GF-D8 (cell line): ENCODE data around the gene CCDC137.

Source experiments
- DNase-seq: peaks from one replicate; lab custom pipeline; 2025; lab: John Stamatoyannopoulos, UW

Gene CCDC137

DNA sequence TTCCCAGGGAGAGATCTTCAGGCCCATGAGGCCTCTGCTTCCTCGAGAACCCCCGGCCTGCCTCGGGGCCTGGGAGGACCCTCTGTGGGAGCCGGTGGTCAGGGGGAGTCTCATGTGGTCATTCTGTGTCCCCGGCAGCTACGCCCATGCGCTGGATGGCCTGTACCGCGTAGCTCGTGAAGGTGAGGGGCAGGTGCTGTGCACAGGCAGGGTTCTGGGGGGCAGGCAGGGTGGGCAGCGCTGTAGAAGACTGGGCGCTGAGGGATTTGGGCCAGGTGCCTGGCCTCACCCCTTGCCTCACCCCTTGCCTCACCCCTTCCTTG, 50.1 kb downstream of the CCDC137 start:
- no peak for DNase-seq

DNA sequence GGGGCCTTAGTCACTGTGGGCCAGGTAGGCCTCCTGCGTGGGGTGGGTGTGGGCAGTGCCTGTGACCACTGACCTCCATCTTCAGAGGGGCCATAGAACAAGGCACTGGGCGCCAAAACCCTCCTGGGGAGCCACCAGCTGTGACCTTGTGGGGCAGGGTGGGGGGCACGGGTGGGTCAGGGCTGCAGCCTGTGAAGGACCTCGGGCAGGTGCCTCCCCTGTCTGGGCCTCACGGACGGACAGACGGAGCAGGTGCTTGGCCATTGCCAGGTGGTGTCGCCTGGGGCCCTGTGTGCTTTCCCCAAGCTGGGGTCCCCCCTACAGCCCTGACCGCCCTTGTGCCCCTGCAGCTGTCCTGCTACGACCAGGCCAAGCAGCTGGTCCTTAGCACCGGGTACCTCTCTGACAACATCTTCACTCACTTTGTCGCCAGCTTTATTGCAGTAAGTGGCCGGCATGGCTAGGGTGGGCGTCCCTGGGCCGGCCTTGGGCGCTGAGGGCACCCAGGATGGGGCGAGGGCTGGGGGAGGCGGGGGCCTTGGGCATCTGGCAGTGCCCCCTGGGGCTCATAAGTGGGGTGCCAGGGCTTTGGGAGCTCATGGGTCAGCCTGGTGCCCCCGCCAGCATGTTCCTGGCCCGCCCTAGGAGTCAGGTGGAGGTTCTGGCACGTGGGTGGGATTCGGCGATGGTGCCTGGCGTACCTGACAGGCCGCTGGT, 50.7 kb downstream of the CCDC137 start:
- DNase-seq, result no peak

DNA sequence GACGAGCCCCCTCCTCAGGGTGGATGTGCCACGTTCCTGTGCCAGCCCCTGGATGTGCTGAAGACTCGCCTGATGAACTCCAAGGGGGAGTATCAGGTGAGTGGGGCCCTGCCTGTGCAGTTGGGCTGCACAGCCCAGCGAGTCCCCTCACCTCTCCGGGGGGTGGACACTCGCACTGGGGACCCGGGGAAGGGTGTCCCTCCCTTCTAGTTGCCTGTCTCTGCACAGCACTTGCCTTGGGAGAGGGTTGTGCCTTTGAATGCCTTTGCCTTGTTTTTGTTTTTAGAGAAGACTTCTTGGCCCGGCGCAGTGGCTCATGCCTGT, 51.2 kb downstream of the CCDC137 start:
- no peak for DNase-seq

DNA sequence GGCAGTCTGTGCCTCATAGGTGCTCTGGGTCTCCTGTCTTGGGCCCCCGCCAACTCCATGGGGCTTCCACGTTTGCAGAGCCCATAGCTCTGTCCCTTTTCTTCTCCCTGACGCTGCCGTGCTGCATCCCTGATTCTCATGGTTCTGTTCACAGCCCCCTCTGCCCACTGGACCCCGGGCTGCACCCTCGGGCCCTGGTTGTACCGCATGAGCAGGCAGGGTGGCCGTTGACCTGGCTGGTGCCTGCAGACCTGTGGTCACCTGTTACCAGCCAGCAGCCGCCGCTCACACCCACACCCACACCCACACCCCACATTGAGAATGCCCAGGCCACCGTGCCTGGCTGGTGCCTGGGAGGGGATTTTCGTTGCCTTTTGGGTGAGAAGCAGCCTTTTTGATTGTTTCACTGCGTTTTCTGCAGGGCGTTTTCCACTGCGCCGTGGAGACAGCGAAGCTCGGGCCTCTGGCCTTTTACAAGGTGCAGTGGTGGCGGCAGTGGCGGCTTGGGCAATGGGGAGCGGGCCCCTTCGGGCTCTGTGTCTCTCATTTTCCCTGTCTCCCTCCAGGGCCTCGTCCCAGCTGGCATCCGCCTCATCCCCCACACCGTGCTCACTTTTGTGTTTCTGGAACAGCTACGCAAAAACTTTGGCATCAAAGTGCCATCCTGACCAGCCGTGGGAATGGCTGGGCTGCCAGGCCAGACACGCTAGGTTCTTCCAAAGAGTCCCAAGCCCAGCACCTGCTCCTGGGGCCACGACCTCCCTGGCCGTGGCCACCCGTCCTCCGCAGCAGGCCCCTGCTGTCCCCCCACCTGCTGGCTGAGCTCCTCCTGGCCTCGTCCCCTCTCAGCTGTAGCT, 53.1 kb downstream of the CCDC137 start:
- no peak for DNase-seq

DNA sequence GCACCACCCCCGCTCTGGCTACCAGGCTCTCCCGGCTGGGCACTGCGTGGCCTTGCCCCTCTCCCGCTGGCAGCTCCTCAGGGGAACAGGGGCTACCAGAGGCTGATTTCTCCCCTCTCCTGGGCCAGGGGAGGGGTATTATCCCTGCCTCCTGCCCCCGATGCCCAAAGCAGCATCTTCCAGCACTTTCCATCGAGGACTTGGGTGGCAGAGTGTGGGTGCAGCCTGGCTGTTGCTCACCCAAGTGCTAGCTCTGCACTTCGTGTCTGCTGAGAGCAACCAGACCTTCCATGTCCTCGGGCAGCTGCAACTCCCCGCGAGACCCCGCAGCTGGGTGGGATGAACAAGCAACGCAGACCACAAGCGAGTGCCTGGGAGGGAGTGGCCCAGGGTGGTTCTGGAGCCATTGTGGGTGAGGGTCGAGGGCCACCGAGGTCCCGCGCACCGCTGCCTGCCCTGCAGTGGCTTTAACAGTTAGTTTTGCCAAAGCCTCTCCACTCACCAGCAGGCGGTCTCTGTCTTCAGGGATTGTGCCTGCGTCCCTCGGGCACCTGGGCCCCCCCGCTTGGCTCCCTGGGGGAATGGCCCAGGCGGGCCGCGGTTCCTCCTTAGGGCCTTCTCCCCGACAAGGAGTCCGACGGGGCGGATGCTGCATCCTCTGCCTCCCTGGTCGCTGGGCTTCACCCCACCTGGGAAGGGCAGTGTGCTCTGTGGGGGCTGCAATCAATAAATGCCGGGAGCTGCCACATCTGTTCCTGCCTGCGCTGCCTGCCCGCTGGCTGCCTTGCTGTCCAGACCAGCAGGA, 53.9 kb downstream of the CCDC137 start:
- DNase-seq, result no peak

DNA sequence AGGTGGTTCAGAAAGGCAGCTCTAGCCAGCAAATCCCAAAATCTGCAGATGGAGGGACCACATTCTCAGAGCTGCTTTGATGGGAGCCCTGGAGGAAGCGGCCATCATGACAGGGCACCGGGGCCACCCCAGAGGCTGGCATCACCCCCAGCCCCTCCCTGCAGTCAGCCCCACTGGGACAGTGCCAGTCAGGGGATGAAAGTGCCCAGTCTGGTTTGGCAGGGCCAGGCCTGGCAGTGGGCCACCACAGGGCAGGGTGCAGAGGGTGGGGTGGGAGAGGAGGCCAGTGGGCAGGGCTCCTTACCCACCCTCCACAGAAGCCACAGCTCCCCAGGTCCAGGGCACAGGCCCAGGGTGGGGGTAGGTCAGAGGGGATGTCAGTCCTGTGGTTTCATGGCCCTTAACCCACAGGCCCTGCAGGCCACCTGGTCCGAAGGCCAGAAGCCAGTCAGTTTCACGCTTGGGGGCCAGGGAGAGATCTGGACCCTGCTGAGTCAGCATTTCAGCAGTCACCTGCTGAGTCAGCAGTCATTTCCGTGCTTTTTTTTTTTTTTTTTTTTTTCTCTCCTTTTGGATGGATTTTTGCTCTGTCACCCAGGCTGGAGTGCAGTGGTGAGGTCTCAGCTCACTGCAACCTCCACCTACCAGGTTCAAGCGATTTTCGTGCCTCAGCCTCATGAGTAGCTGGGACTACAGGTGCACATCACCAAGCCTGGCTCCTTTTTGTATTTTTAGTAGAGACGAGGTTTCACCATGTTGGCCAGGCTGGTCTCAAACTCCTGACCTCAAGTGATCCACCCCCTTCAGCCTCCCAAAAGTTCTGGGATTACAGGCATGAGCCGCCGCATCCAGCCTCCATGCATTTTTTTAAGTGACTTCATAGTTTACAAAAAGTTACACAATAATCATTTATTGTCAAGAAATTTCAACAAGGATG, 55.9 kb downstream of the CCDC137 start:
- DNase-seq, result no peak
